Gastrocnemius medialis (tissue), 4 donors: ENCODE data around the gene AGAP1. TPM values are rescaled to one million over a fixed set of nuclear protein-coding genes. Genes with fewer than 3 reads are reported as not detected.

Experiments
- ATAC-seq, 2 donors: fragments of 150-250 bp; one replicate each; pipeline ENCODE4 v1.9.1; 2016
- DNase-seq, 2 donors: peaks; one replicate each; pipeline ENCODE4 v3.0.0-alpha.2; 2019
- H3K27ac ChIP-seq, 4 donors: fragments of 200-600 bp; sonication (generic); 1 replicate in 1 of 4; 2 replicates in 3 of 4; pipeline ENCODE4 v1.5.1; 2016 to 2018; ENCODE audit warnings: mild to moderate bottlenecking in 2 of 4, moderate library complexity in 1 of 4
- H3K27me3 ChIP-seq, 3 donors: fragments of 200-600 bp; sonication (generic) in 2 of 3; 1 replicate in 1 of 3; 2 replicates in 2 of 3; pipeline versions ENCODE4 v1.5.1 to v1.6.0; 2016 to 2019; ENCODE audit warnings: mild to moderate bottlenecking in 1 of 3, moderate library complexity in 1 of 3
- H3K36me3 ChIP-seq, 2 donors: fragments of 200-600 bp; sonication (generic) in 1 of 2; one replicate each; pipeline ENCODE4 v1.5.1; 2017 to 2018
- H3K4me1 ChIP-seq, 2 donors: fragments of 200-600 bp; sonication (generic) in 1 of 2; one replicate each; pipeline ENCODE4 v1.5.1; 2016 to 2017; ENCODE audit warnings: mild to moderate bottlenecking in 2 of 2
- H3K4me3 ChIP-seq, 4 donors: fragments of 200-600 bp; sonication (generic) in 3 of 4; 1 replicate in 1 of 4; 2 replicates in 3 of 4; pipeline ENCODE4 v1.5.1; 2016 to 2019; ENCODE audit warnings: mild to moderate bottlenecking in 2 of 4
- H3K9me3 ChIP-seq, 3 donors: fragments of 200-600 bp; sonication (generic) in 2 of 3; 1 replicate in 1 of 3; 2 replicates in 2 of 3; pipeline ENCODE4 v1.5.1; 2016 to 2019
- CTCF ChIP-seq, 5 experiments: fragments of 450-650 bp in 3 of 5; fragments of 200-600 bp in 2 of 5; sonication (generic) in 2 of 5; IDR thresholded peaks in 4 of 5; conservative IDR thresholded peaks in 1 of 5; 1 replicate in 4 of 5; 2 replicates in 1 of 5; pipeline ENCODE4 v1.5.1; 2016 to 2019; ENCODE audit warnings: antibody characterized with exemption in 5 of 5, mild to moderate bottlenecking in 3 of 5, moderate library complexity in 3 of 5
- POLR2A ChIP-seq, 2 donors: fragments of 450-650 bp; IDR thresholded peaks; one replicate each; pipeline ENCODE4 v1.6.1; 2017; ENCODE audit warnings: antibody characterized with exemption in 2 of 2, mild to moderate bottlenecking in 2 of 2, moderate library complexity in 2 of 2
- in situ Hi-C, 4 donors: fragments of 200-750 bp; cut with MboI; loops; one replicate each; pipeline versions ENCODE4 v1.15.0 to v1.8.0; 2017; ENCODE audit warnings: low sequenced_read_pairs in 4 of 4
- intact Hi-C: fragments of 100-400 bp; cut with DNase I; formaldehyde crosslinking; loops from one replicate; pipeline ENCODE4 v1.15.1; 2023; ENCODE audit warnings: low total_unique reads
- total RNA-seq, 4 donors: library from RNA; depleted of rRNA; stranded (reverse); fragments of >200 nt; gene quantifications; one replicate each; pipeline versions ENCODE4 v1.1.0 to v1.2.3, GENCODE V29; 2016

AGAP1 gene
- total RNA-seq, 4 donors from 2014 or later = 8.5 to 26.8 (median 14.4) TPM

GRCh38 chr2:235556901-235557300 is 63.1 kb downstream of the AGAP1 start:
- no peaks in the 10 kb centered on the region for H3K9me3 ChIP-seq
- H3K27ac ChIP-seq = no peak overlapping the region
- no peak overlapping the region for H3K4me3 ChIP-seq
- no peak for TF ChIP-seq CTCF (IDR thresholded peaks at IDR 0.05 in 4 of 5, conservative IDR thresholded peaks at IDR 0.05 in 1 of 5)
- TF ChIP-seq POLR2A (IDR thresholded peaks at IDR 0.05) = no peak
- no peaks in the 10 kb centered on the region for H3K36me3 ChIP-seq
- in situ Hi-C loops (no loop called here), intact Hi-C loops (no loop called here)
- H3K4me1 ChIP-seq = peaks cover 6 to 21% of the 10 kb centered on the region in 2 donors
- DNase-seq (no peak), ATAC-seq (no peak)
- H3K27me3 ChIP-seq = no peaks in the 10 kb centered on the region

- no peaks in the 10 kb centered on the region for H3K36me3 ChIP-seq
- intact Hi-C loops = no loop called here
- in situ Hi-C loops = no loop called here
- H3K27me3 ChIP-seq = no peaks in the 10 kb centered on the region
- DNase-seq (no peak), ATAC-seq (no peak)
- H3K27ac ChIP-seq = peak overlapping the region in 1 of 4 donors; percentile 16
- peaks cover 0 to 15% of the 10 kb centered on the region in 2 donors for H3K4me1 ChIP-seq
- H3K4me3 ChIP-seq = no peak overlapping the region
- no peaks in the 10 kb centered on the region for H3K9me3 ChIP-seq
- TF ChIP-seq POLR2A (IDR thresholded peaks at IDR 0.05) (no peak), CTCF (IDR thresholded peaks at IDR 0.05 in 4 of 5, conservative IDR thresholded peaks at IDR 0.05 in 1 of 5) (no peak)
Observed at GRCh38 chr2:235557903-235558302, 64.1 kb downstream of the AGAP1 start.

- intact Hi-C loops = no loop called here
- no peak for ATAC-seq
- in situ Hi-C loops = no loop called here
- DNase-seq = no peak
- Histone ChIP-seq H3K4me1 (peaks cover 6 to 19% of the 10 kb centered on the region in 2 donors), H3K36me3 (no peaks in the 10 kb centered on the region), H3K27me3 (no peaks in the 10 kb centered on the region), H3K4me3 (no peak overlapping the region), H3K27ac (peak overlapping the region in 1 of 4 donors; percentile 14), H3K9me3 (no peaks in the 10 kb centered on the region)
- TF ChIP-seq POLR2A (IDR thresholded peaks at IDR 0.05) (no peak), CTCF (IDR thresholded peaks at IDR 0.05 in 4 of 5, conservative IDR thresholded peaks at IDR 0.05 in 1 of 5) (no peak)
Observed at GRCh38 chr2:235558572-235558971, 64.7 kb downstream of the AGAP1 start.

GRCh38 chr2:235560345-235560744 is 66.5 kb downstream of the AGAP1 start:
- ATAC-seq (no peak), DNase-seq (no peak)
- Histone ChIP-seq H3K4me1 (peaks cover 12 to 25% of the 10 kb centered on the region in 2 donors), H3K27ac (no peak overlapping the region), H3K9me3 (no peaks in the 10 kb centered on the region), H3K4me3 (no peak overlapping the region), H3K36me3 (no peaks in the 10 kb centered on the region), H3K27me3 (no peaks in the 10 kb centered on the region)
- in situ Hi-C loops = no loop called here
- intact Hi-C loops = no loop called here
- TF ChIP-seq POLR2A (IDR thresholded peaks at IDR 0.05) = no peak
- no peak for TF ChIP-seq CTCF (IDR thresholded peaks at IDR 0.05 in 4 of 5, conservative IDR thresholded peaks at IDR 0.05 in 1 of 5)

- H3K4me1 ChIP-seq = peaks cover 12 to 25% of the 10 kb centered on the region in 2 donors
- DNase-seq (no peak), ATAC-seq (no peak)
- in situ Hi-C loops (no loop called here), intact Hi-C loops (no loop called here)
- TF ChIP-seq CTCF (IDR thresholded peaks at IDR 0.05 in 4 of 5, conservative IDR thresholded peaks at IDR 0.05 in 1 of 5) (no peak), POLR2A (IDR thresholded peaks at IDR 0.05) (no peak)
- no peaks in the 10 kb centered on the region for H3K9me3 ChIP-seq
- no peak overlapping the region for H3K4me3 ChIP-seq
- no peaks in the 10 kb centered on the region for H3K27me3 ChIP-seq
- H3K27ac ChIP-seq = no peak overlapping the region
- H3K36me3 ChIP-seq = no peaks in the 10 kb centered on the region
Observed at GRCh38 chr2:235561450-235561849, 67.6 kb downstream of the AGAP1 start.
